A673 (cell line): ENCODE measurements around the gene XKR8. TPM values are rescaled to one million over a fixed set of nuclear protein-coding genes. Genes with fewer than 3 reads are reported as not detected.
A peak's percentile ranks its signal among the peaks of the same experiment; 100 is the strongest.

Source experiments
- BruUV-seq: library from RNA; stranded (reverse); fragments of 400-500 nt; replicated peaks from 2 replicates; lab custom pipeline; 2021; lab: Mats Ljungman, UMichigan
- CTCF ChIA-PET: fragments of 300-600 bp; sonication (Branson Sonifier 250); formaldehyde crosslinking; loops from one replicate; lab custom pipeline; 2022; ENCODE audit warnings: antibody characterized with exemption; lab: Charles Lee
- POLR2A ChIA-PET: fragments of 300-600 bp; sonication (Branson Sonifier 250); formaldehyde crosslinking; loops from one replicate; lab custom pipeline; 2022; ENCODE audit warnings: antibody characterized with exemption; ENCODE audit not compliant: low non-redundant PET; lab: Charles Lee
- DNase-seq: peaks from one replicate; pipeline ENCODE4 v3.0.0-alpha.2; 2015; ENCODE audit warnings: low spot score
- H3K27ac ChIP-seq: fragments of 200-600 bp; sonication (generic); 2 replicates; pipeline ENCODE4 v1.5.1; 2016; ENCODE audit warnings: mixed run types, low read depth, mild to moderate bottlenecking, mixed read lengths, antibody characterized with exemption, low read length; ENCODE audit not compliant: poor library complexity, severe bottlenecking
- H3K27me3 ChIP-seq: fragments of 200-600 bp; sonication (generic); replicated peaks from 2 replicates; pipeline ENCODE4 v1.6.1; 2017; ENCODE audit warnings: mixed run types, low read depth, mild to moderate bottlenecking, mixed read lengths, antibody characterized with exemption, low read length; ENCODE audit not compliant: insufficient read depth, poor library complexity
- H3K36me3 ChIP-seq: fragments of 200-600 bp; sonication (generic); 2 replicates; pipeline ENCODE4 v1.6.1; 2016; ENCODE audit warnings: mixed run types, mild to moderate bottlenecking, mixed read lengths, antibody characterized with exemption, low read length; ENCODE audit not compliant: insufficient read depth, poor library complexity, severe bottlenecking
- H3K4me1 ChIP-seq: fragments of 200-600 bp; sonication (generic); 2 replicates; pipeline ENCODE4 v1.6.1; 2017; ENCODE audit warnings: mixed run types, mild to moderate bottlenecking, mixed read lengths, antibody characterized with exemption, low read length; ENCODE audit not compliant: insufficient read depth, poor library complexity, severe bottlenecking
- H3K4me3 ChIP-seq: fragments of 200-600 bp; sonication (generic); 2 replicates; pipeline ENCODE4 v1.5.1; 2016; ENCODE audit warnings: low read depth, mixed run types, mild to moderate bottlenecking, mixed read lengths, low read length; ENCODE audit not compliant: poor library complexity, severe bottlenecking
- H3K9me3 ChIP-seq: fragments of 200-600 bp; sonication (generic); 2 replicates; pipeline ENCODE4 v1.6.1; 2016; ENCODE audit warnings: mixed run types, low read depth, mild to moderate bottlenecking, mixed read lengths, antibody characterized with exemption, low read length; ENCODE audit not compliant: poor library complexity, severe bottlenecking
- EZH2 ChIP-seq: fragments of 200-600 bp; sonication (generic); IDR thresholded peaks from 2 replicates; pipeline ENCODE4 v1.6.1; 2017; ENCODE audit warnings: borderline replicate concordance, low read depth, mild to moderate bottlenecking, mixed read lengths, antibody characterized with exemption, low read length; ENCODE audit not compliant: poor library complexity, severe bottlenecking
- intact Hi-C: fragments of 100-400 bp; cut with micrococcal nuclease; formaldehyde crosslinking; loops from one replicate; pipeline ENCODE4 v1.10.0; 2022; ENCODE audit not compliant: unreplicated experiment
- total RNA-seq: library from RNA; stranded (reverse); gene quantifications from 2 replicates; pipeline ENCODE4 v1.2.3, GENCODE V29; 2021
- TF ChIP-seq, protein P1 (sequence below): fragments of 300-800, 200-600 bp; sonication (generic); conservative IDR thresholded peaks from 2 replicates; pipeline ENCODE4 v1.5.1; 2017; ENCODE audit warnings: low read depth, mild to moderate bottlenecking, antibody characterized with exemption, low read length, moderate library complexity, mixed read lengths

The XKR8 gene
- total RNA-seq, 1 experiment from 2014 or later = 6.4 TPM

DNA sequence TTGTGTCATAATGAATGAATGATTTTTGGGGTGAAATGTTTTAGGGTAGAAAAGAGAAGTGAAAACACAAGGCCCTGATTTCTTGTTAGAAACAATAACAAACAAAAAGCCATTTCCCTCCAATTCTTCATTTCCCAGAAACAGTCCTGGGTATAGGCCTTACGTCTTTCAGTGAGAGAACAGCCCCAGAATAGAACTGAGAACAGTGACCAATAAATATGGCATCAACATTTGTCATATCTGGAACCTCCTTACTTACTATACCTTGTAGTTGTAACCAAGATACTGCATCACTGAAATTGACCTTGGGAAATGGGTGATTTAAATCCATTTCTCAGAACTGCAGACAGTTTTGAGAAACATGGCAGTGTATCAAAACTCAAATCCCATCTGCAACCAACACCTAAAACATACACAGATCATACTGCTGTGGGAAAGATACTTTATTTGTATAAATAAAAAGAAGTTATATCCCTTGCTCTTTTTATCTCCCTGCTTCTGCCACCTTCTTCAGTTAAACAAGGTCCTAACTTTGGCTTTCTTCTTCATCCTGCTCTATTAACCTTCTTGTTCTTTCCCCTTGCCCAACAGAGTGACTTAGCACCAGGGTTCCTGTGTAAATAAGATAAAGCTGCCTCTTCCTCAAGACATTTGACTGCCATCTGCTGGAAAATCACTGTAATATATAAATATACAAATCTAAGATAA is 19.5 kb downstream of the XKR8 start:
- Histone ChIP-seq H3K4me1 (peaks cover 8% of the 10 kb centered on the region), H3K4me3 (no peak overlapping the region), H3K27ac (no peak overlapping the region), H3K36me3 (no peaks in the 10 kb centered on the region), H3K9me3 (no peaks in the 10 kb centered on the region), H3K27me3 (no peaks in the 10 kb centered on the region)
- DNase-seq = peak; percentile 73
- no TSS peak for BruUV-seq
- POLR2A ChIA-PET = no interaction called here
- TF ChIP-seq EZH2 = no peak
- TF ChIP-seq, protein P1, sequence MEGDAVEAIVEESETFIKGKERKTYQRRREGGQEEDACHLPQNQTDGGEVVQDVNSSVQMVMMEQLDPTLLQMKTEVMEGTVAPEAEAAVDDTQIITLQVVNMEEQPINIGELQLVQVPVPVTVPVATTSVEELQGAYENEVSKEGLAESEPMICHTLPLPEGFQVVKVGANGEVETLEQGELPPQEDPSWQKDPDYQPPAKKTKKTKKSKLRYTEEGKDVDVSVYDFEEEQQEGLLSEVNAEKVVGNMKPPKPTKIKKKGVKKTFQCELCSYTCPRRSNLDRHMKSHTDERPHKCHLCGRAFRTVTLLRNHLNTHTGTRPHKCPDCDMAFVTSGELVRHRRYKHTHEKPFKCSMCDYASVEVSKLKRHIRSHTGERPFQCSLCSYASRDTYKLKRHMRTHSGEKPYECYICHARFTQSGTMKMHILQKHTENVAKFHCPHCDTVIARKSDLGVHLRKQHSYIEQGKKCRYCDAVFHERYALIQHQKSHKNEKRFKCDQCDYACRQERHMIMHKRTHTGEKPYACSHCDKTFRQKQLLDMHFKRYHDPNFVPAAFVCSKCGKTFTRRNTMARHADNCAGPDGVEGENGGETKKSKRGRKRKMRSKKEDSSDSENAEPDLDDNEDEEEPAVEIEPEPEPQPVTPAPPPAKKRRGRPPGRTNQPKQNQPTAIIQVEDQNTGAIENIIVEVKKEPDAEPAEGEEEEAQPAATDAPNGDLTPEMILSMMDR = peak; percentile 63
- CTCF ChIA-PET = interaction anchor here (0.6 to 2.5 kb wide), 4 partner anchors 39 to 134 kb away, joined by 3 to 9 read pairs (median 7); no protein-coding TSS in a partner anchor
- intact Hi-C loops = loop anchor here (1.0 kb wide), 1 partner anchor 121 kb away; no protein-coding TSS in a partner anchor

DNA sequence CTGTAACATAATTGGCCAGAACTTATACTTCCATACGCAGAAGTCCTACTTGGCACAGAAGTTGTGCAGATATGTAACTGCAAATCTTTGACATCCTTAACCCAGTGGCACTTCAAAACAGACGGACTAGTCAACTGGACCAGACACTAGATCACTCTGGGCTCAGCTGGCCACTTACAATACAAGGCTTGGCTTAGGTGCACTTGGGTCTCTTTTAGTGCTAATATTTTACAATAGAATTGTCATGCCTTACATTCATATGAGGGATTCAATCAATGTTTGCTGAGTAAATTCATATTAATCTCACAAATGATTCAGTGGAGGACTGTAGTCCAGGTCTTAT is 20.1 kb downstream of the XKR8 start:
- Histone ChIP-seq H3K4me3 (no peak overlapping the region), H3K36me3 (no peaks in the 10 kb centered on the region), H3K27ac (peak overlapping the region; percentile 55), H3K4me1 (peaks cover 8% of the 10 kb centered on the region), H3K9me3 (no peaks in the 10 kb centered on the region), H3K27me3 (no peaks in the 10 kb centered on the region)
- ChIA-PET CTCF (interaction anchor here (0.6 to 2.5 kb wide), 3 partner anchors 39 to 134 kb away, joined by 6 to 9 read pairs (median 8); no protein-coding TSS in a partner anchor), POLR2A (no interaction called here)
- DNase-seq = no peak
- BruUV-seq = no TSS peak
- intact Hi-C loops = loop anchor here (1.0 kb wide), 1 partner anchor 122 kb away; no protein-coding TSS in a partner anchor
- TF ChIP-seq, protein P1 = no peak
- no peak for TF ChIP-seq EZH2

DNA sequence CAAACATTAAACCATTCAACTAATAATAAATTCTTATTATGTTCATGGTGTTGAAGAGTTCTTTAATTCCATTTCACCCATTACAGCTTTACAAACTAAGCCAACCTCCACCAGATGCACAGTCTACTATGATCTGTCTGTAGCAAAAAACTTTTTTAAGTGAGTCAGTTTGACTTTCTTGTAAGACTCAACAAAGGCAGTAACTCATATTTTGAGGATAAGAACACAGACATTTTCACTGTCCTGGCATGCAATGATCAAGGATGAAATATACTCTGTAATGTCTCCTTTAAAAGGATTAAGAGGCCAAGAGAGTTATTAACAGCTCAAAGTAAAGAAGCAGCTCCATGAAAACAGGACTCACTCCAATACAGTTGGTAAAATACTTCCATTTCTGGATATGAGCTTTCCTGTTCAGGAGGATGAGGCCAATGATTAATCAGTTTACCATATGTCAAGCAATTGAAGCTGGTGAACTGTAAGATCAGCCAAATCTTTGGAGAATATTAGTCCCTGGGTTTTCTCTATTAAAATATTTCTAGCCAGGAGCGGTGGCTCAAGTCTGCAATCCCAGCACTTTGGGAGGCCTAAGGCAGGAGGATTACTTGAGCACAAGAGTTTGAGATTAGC is 20.6 kb downstream of the XKR8 start:
- H3K27ac ChIP-seq = peak overlapping the region; percentile 55
- no peak for DNase-seq
- no peaks in the 10 kb centered on the region for H3K36me3 ChIP-seq
- H3K4me1 ChIP-seq = peaks cover 8% of the 10 kb centered on the region
- intact Hi-C loops = no loop called here
- BruUV-seq = no TSS peak
- no peaks in the 10 kb centered on the region for H3K9me3 ChIP-seq
- POLR2A ChIA-PET = no interaction called here
- no peaks in the 10 kb centered on the region for H3K27me3 ChIP-seq
- H3K4me3 ChIP-seq = no peak overlapping the region
- CTCF ChIA-PET = interaction anchor here (0.6 to 2.5 kb wide), 3 partner anchors 40 to 133 kb away, joined by 6 to 9 read pairs (median 8); no protein-coding TSS in a partner anchor
- no peak for TF ChIP-seq EZH2
- TF ChIP-seq, protein P1 = no peak
